GM12878 (cell line): ENCODE data around the gene PMF1. TPM values are rescaled to one million over a fixed set of nuclear protein-coding genes. Genes with fewer than 3 reads are reported as not detected.
A peak's percentile ranks its signal among the peaks of the same experiment; 100 is the strongest.

ENCODE experiments used
- ATAC-seq: fragments of 200-7000 bp; cut with Tn5 transposase; 3 replicates; pipeline ENCODE4 v1.9.1; 2020; ENCODE audit warnings: mild to moderate bottlenecking, moderate library complexity
- BruUV-seq: library from RNA; stranded (reverse); fragments of 400-500 nt; replicated peaks from 2 replicates; lab custom pipeline; 2021; lab: Mats Ljungman, UMichigan
- CTCF ChIA-PET: fragments of 300-600 bp; sonication (Branson Sonifier 250); formaldehyde crosslinking; extraction: SDS; loops from one replicate; lab custom pipeline; 2021; ENCODE audit warnings: inconsistent platforms; lab: Yijun Ruan, JAX
- POLR2A ChIA-PET: fragments of 350-600 bp; formaldehyde crosslinking; extraction: SDS; loops from one replicate; lab custom pipeline; 2021; ENCODE audit warnings: inconsistent platforms; lab: Charles Lee
- RAD21 ChIA-PET: fragments of 300-600 bp; sonication (Branson Sonifier 250); formaldehyde crosslinking; loops from one replicate; lab custom pipeline; 2023; ENCODE audit warnings: antibody characterized with exemption; ENCODE audit not compliant: unreplicated experiment; lab: Charles Lee
- SMC1A ChIA-PET: fragments of 300-600 bp; sonication (Branson Sonifier 250); formaldehyde crosslinking; loops from one replicate; lab custom pipeline; 2023; ENCODE audit not compliant: unreplicated experiment, uncharacterized antibody; lab: Charles Lee
- DNase-seq: peaks from one replicate; pipeline ENCODE4 v3.0.0-alpha.2; 2011; ENCODE audit warnings: low read depth, low spot score
- FAIRE-seq: peaks from 3 replicates; lab custom pipeline; 2011; peaks lifted over from hg19 to GRCh38; lab: Jason Lieb, UNC
- H2AFZ ChIP-seq: 2 replicates; pipeline ENCODE4 v1.6.0; 2011; ENCODE audit warnings: low read depth, low read length, control low read depth; ENCODE audit not compliant: control insufficient read depth
- H3K27ac ChIP-seq: 2 replicates; pipeline ENCODE4 v1.5.1; 2011; ENCODE audit warnings: control low read depth; ENCODE audit not compliant: control insufficient read depth, insufficient read depth
- H3K27me3 ChIP-seq, 2 experiments: replicated peaks in 1 of 2; 2 replicates each; pipeline versions ENCODE4 v1.6.0 to v1.6.1; 2011; ENCODE audit warnings: low read length in 1 of 2; ENCODE audit not compliant: control insufficient read depth in 2 of 2, insufficient read depth in 2 of 2
- H3K36me3 ChIP-seq, 2 experiments: 2 replicates each; pipeline ENCODE4 v1.5.1; 2011; ENCODE audit warnings: low read length in 1 of 2; ENCODE audit not compliant: control insufficient read depth in 2 of 2, insufficient read depth in 2 of 2
- H3K4me1 ChIP-seq: 2 replicates; pipeline ENCODE4 v1.6.1; 2011; ENCODE audit warnings: mild to moderate bottlenecking, low read length, moderate library complexity, mixed read lengths; ENCODE audit not compliant: control insufficient read depth, insufficient read depth
- H3K4me2 ChIP-seq: 2 replicates; pipeline ENCODE4 v1.6.0; 2011; ENCODE audit warnings: control low read depth; ENCODE audit not compliant: control insufficient read depth, insufficient read depth
- H3K4me3 ChIP-seq: fragments of 200-600 bp; sonication (generic); 2 replicates; pipeline ENCODE4 v1.5.1; 2016
- H3K79me2 ChIP-seq: 2 replicates; pipeline ENCODE4 v1.6.0; 2011; ENCODE audit warnings: low read length; ENCODE audit not compliant: control insufficient read depth, insufficient read depth
- H3K9ac ChIP-seq: 2 replicates; pipeline ENCODE4 v1.8.0; 2011; ENCODE audit warnings: low read length, control low read depth, mixed read lengths; ENCODE audit not compliant: control insufficient read depth, insufficient read depth
- H3K9me3 ChIP-seq: replicated peaks from 3 replicates; pipeline ENCODE4 v1.5.1; 2011; ENCODE audit warnings: mild to moderate bottlenecking, low read length; ENCODE audit not compliant: control insufficient read depth, insufficient read depth
- H4K20me1 ChIP-seq: 2 replicates; pipeline ENCODE4 v1.6.0; 2011; ENCODE audit not compliant: control insufficient read depth, insufficient read depth
- BCLAF1 ChIP-seq: fragments of 450-650 bp; IDR thresholded peaks from 2 replicates; pipeline ENCODE4 v1.6.1; 2017; ENCODE audit warnings: antibody characterized with exemption, mild to moderate bottlenecking, moderate library complexity
- ESRRA ChIP-seq: IDR thresholded peaks from 2 replicates; pipeline ENCODE4 v1.6.1; 2012; ENCODE audit warnings: mild to moderate bottlenecking, low read length, improper control_type of control experiment
- FOXM1 ChIP-seq: IDR thresholded peaks from 2 replicates; pipeline ENCODE4 v1.6.1; 2012; ENCODE audit warnings: low read depth, mild to moderate bottlenecking, inconsistent platforms, low read length, moderate library complexity
- GATAD2B ChIP-seq: fragments of 450-650 bp; conservative IDR thresholded peaks from 2 replicates; pipeline ENCODE4 v1.6.1; 2017; ENCODE audit warnings: low read depth, mild to moderate bottlenecking, moderate library complexity
- HDAC2 ChIP-seq: fragments of 200-600 bp; sonication (generic); IDR thresholded peaks from 2 replicates; pipeline ENCODE4 v1.6.1; 2017
- MAX ChIP-seq: IDR thresholded peaks from 2 replicates; pipeline ENCODE4 v1.6.1; 2012; ENCODE audit warnings: low read depth, low read length, improper control_type of control experiment
- MEF2B ChIP-seq: fragments of 450-650 bp; IDR thresholded peaks from 2 replicates; pipeline ENCODE4 v1.6.1; 2018; ENCODE audit warnings: mild to moderate bottlenecking, moderate library complexity; ENCODE audit not compliant: partially characterized antibody, poor library complexity, severe bottlenecking
- MTA2 ChIP-seq: fragments of 450-650 bp; IDR thresholded peaks from 2 replicates; pipeline ENCODE4 v1.6.1; 2016; ENCODE audit warnings: low read depth, mild to moderate bottlenecking, moderate library complexity
- PKNOX1 ChIP-seq: fragments of 450-650 bp; IDR thresholded peaks from 2 replicates; pipeline ENCODE4 v1.6.1; 2016; ENCODE audit warnings: mild to moderate bottlenecking
- POLR2AphosphoS2 ChIP-seq: IDR thresholded peaks from 2 replicates; pipeline ENCODE4 v1.6.1; 2011; ENCODE audit warnings: low read depth, mild to moderate bottlenecking, low read length, improper control_type of control experiment, moderate library complexity
- SIX5 ChIP-seq: IDR thresholded peaks from 2 replicates; pipeline ENCODE4 v1.6.1; 2011; ENCODE audit warnings: mild to moderate bottlenecking, low read depth, low read length, moderate library complexity; ENCODE audit not compliant: severe bottlenecking
- ZBTB11 ChIP-seq: fragments of 450-650 bp; formaldehyde crosslinking; IDR thresholded peaks from 2 replicates; pipeline ENCODE4 v1.5.0; 2022; ENCODE audit warnings: mild to moderate bottlenecking, missing genetic modification characterization
- WGBS: methylation state at CpG from one replicate; pipeline ENCODE4 v1.1.6; 2016; ENCODE audit warnings: low lambda C conversion rate; ENCODE audit not compliant: insufficient replicate concordance, insufficient coverage; ENCODE audit errors: missing lambda C conversion rate; 5-methylcytosine and 5-hydroxymethylcytosine counted together
- in situ Hi-C: fragments of 300-500 bp; cut with MboI; formaldehyde crosslinking; loops from 9 replicates; pipeline ENCODE4 v1.14.3; 2018; ENCODE audit warnings: mixed read lengths
- intact Hi-C: fragments of 100-400 bp; cut with micrococcal nuclease; formaldehyde crosslinking; loops from one replicate; pipeline ENCODE4 v1.14.2; 2022; ENCODE audit not compliant: unreplicated experiment
- polyA plus RNA-seq, 11 experiments: library from polyadenylated mRNA; depleted of rRNA in 4 of 11; unstranded in 6 of 11; stranded (reverse) in 5 of 11; fragments of >200 nt; fragmentation: Nextera tagmentation in 4 of 11; fragmentation: Illumina TruSeq in 1 of 11; extraction: Ambion mirVana in 4 of 11; extraction: Trizol in 1 of 11; gene quantifications; 1 replicate in 1 of 11; 2 replicates in 10 of 11; pipeline versions ENCODE4 v1.2.1 to v1.2.3, GENCODE V29; 2011 to 2016; ENCODE audit warnings: inconsistent platforms in 2 of 11, missing spikeins in 2 of 11, low read depth in 1 of 11
- total RNA-seq, 4 experiments: library from RNA; depleted of rRNA in 3 of 4; stranded (reverse); fragments of >200 nt in 3 of 4; fragmentation: Illumina TruSeq in 1 of 4; extraction: Trizol in 1 of 4; gene quantifications; 2 replicates each; pipeline versions ENCODE4 v1.2.1 to v1.2.3, GENCODE V29; 2013 to 2021

Gene PMF1
- total and polyA plus RNA-seq, 10 of the 15 experiments (the other 5 are each of a cell fraction or from before 2014, with no cell fraction given), result 6.7 to 105 (median 67.3) TPM

- BruUV-seq, result no TSS peak
- no peaks in the 10 kb centered on the region for H4K20me1 ChIP-seq
- no peak overlapping the region for H3K9ac ChIP-seq
- no peak overlapping the region for H3K4me3 ChIP-seq
- H2AFZ ChIP-seq, result no peak overlapping the region
- no peak overlapping the region for H3K4me2 ChIP-seq
- H3K27me3 ChIP-seq, result no peaks in the 10 kb centered on the region
- intact Hi-C loops, result no loop called here
- DNase-seq (no peak), ATAC-seq (no peak), FAIRE-seq (peak; percentile 61)
- 92% methylated on average over 5 of the region's 5 CpGs for WGBS
- no peak for TF ChIP-seq POLR2AphosphoS2
- no peak for TF ChIP-seq MAX
- TF ChIP-seq MTA2, result no peak
- TF ChIP-seq SIX5, result no peak
- TF ChIP-seq MEF2B, result no peak
- no peak for TF ChIP-seq PKNOX1
- TF ChIP-seq ZBTB11 (CRISPR knock-in tag), result no peak
- no peak for TF ChIP-seq BCLAF1
- TF ChIP-seq HDAC2, result no peak
- TF ChIP-seq ESRRA, result no peak
- TF ChIP-seq FOXM1, result no peak
- no peak for TF ChIP-seq GATAD2B
- H3K27ac ChIP-seq, result no peak overlapping the region
- H3K4me1 ChIP-seq, result peaks cover under 1% of the 10 kb centered on the region
- in situ Hi-C loops, result no loop called here
- no peaks in the 10 kb centered on the region for H3K79me2 ChIP-seq
- no peaks in the 10 kb centered on the region for H3K9me3 ChIP-seq
- RAD21 ChIA-PET, result no interaction called here
- POLR2A ChIA-PET, result interaction anchor here (0.6 to 0.7 kb wide), 5 partner anchors 26 to 549 kb away, joined by 3 to 5 read pairs (median 3); no protein-coding TSS in a partner anchor
- SMC1A ChIA-PET, result interaction anchor here (1.3 to 1.9 kb wide), 4 partner anchors 8 to 86 kb away, joined by 3 to 6 read pairs (median 4); partner anchors contain the start of gene BGLAP
- CTCF ChIA-PET, result interaction anchor here (0.8 to 1.6 kb wide), 3 partner anchors 10 to 85 kb away, joined by 3 to 7 read pairs (median 3); no protein-coding TSS in a partner anchor
- peaks cover 3 to 19% of the 10 kb centered on the region in 2 experiments for H3K36me3 ChIP-seq
These were observed 20.8 kb downstream of the PMF1 start for GRCh38 chr1:156233426-156234127.
